ENCODE data around the gene CACNA1H.

The CACNA1H gene

DNA sequence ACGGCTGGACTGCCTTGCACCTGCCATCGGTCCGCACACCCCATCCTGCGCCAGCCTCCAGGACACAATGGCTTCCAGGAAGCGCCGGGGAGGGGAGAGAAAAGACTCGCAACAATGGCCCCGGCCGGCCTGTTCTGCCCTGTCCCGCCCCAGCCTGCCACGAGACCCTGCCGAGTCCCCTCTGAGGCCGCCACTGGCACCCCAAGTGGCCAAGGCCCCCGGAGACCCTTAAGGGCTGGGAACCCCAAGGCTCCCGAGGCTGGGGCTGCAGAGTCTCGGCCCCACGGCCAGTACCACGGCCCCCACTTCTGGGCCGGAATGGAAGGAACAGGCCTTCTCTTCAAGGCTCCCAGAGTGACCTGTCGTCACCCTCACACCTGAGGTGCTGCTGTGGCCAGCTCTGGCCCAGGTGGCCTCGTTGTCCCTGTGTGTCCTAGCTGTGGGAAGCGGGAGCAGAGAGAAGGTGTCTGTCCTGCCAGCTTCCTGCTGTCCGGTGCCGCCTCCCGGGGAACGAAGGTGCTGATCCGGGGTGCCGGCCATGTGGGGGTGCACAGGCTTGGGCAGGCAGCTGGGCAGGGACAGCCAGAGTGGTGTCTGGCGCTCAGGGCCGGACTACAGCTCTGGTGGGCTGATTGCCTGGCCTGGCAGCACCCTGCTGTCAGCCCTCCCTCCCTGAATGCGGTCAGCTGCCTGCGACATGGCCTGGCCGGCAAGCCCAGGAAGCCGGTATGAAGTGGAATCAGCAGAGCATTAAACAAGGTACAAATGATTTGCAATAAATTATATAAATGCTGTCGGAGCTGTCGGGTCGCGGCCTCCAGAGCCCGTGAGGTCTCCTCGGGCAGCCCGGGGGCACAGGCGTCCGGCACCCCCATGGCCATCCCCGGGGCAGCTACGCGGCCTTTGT, 8.2 kb upstream of the CACNA1H start:
- TF ChIP-seq, protein P1, sequence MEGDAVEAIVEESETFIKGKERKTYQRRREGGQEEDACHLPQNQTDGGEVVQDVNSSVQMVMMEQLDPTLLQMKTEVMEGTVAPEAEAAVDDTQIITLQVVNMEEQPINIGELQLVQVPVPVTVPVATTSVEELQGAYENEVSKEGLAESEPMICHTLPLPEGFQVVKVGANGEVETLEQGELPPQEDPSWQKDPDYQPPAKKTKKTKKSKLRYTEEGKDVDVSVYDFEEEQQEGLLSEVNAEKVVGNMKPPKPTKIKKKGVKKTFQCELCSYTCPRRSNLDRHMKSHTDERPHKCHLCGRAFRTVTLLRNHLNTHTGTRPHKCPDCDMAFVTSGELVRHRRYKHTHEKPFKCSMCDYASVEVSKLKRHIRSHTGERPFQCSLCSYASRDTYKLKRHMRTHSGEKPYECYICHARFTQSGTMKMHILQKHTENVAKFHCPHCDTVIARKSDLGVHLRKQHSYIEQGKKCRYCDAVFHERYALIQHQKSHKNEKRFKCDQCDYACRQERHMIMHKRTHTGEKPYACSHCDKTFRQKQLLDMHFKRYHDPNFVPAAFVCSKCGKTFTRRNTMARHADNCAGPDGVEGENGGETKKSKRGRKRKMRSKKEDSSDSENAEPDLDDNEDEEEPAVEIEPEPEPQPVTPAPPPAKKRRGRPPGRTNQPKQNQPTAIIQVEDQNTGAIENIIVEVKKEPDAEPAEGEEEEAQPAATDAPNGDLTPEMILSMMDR (IDR thresholded peaks at IDR 0.05; ENCODE audit: low read depth, low read length, missing control alignments): no peak
- no peak for DNase-seq (ENCODE audit: extremely low read depth, low read depth)
- H3K4me3 ChIP-seq (replicated peaks; ENCODE audit: low read depth, low read length): no peak overlapping the region

GRCh38 chr16:1145383-1146100, 7.4 kb upstream of the CACNA1H start:
- TF ChIP-seq, protein P1 (IDR thresholded peaks at IDR 0.05; ENCODE audit: low read depth, low read length, missing control alignments): no peak
- H3K4me3 ChIP-seq (replicated peaks; ENCODE audit: low read depth, low read length): no peak overlapping the region
- DNase-seq (ENCODE audit: extremely low read depth, low read depth): no peak

- TF ChIP-seq, protein P1 (IDR thresholded peaks at IDR 0.05; ENCODE audit: low read depth, low read length, missing control alignments): no peak
- no peak for DNase-seq (ENCODE audit: extremely low read depth, low read depth)
- H3K4me3 ChIP-seq (replicated peaks; ENCODE audit: low read depth, low read length): no peak overlapping the region
Measured at GRCh38 chr16:1146409-1146808, 6.5 kb upstream of the CACNA1H start.

DNA sequence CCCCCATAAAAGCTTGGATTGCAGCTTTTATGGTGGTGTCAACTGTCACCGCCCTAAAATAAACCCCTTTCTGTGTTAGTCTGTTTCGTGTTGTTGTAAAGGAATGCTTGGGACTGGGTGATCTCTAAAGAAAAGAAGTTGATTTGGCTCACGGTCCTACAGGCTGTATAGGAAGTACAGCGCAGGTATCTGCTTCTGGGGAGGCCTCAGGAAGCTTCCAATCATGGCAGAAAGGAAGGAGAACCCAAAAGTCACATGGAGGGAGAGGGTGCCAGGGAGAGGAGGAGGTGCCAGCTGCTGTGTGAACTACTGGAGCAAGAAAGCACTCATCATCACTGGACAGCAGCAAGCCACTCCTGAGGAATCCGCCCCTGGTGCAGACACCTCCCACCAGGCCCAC, 5.9 kb upstream of the CACNA1H start:
- no peak for DNase-seq (ENCODE audit: extremely low read depth, low read depth)
- TF ChIP-seq, protein P1 (IDR thresholded peaks at IDR 0.05; ENCODE audit: low read depth, low read length, missing control alignments): no peak
- no peak overlapping the region for H3K4me3 ChIP-seq (replicated peaks; ENCODE audit: low read depth, low read length)

GRCh38 chr16:1149101-1149636, 3.7 kb upstream of the CACNA1H start:
- H3K4me3 ChIP-seq (replicated peaks; ENCODE audit: low read depth, low read length): no peak overlapping the region
- TF ChIP-seq, protein P1 (IDR thresholded peaks at IDR 0.05; ENCODE audit: low read depth, low read length, missing control alignments): no peak
- DNase-seq (ENCODE audit: extremely low read depth, low read depth): no peak

GRCh38 chr16:1150511-1150982, 2.4 kb upstream of the CACNA1H start:
- DNase-seq (ENCODE audit: extremely low read depth, low read depth): peak; percentile 37
- TF ChIP-seq, protein P1 (IDR thresholded peaks at IDR 0.05; ENCODE audit: low read depth, low read length, missing control alignments): no peak
- H3K4me3 ChIP-seq (replicated peaks; ENCODE audit: low read depth, low read length): no peak overlapping the region

Measured in HFF-Myc (cell line).